ENCODE results near the gene TELO2.

DNA sequence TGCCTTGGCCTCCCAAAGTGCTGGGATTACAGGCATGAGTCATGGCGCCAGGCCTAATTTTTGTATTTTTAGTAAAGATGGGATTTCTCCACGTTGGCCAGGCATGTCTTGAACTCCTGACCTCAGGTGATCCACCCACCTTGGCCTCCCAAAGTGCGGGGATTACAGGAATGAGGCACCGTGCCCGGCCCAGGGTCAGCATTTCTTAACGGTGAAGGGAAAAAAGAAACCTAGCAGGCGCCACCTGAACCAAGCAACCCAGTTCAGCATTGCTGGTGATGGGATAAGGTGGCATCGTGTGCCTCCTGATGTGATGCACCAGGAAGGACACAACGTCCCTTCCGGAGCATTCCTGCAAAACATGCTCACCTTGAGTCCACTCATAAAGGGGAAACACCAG is 16.1 kb upstream of the TELO2 start:
- TF ChIP-seq EZH2 (IDR thresholded peaks at IDR 0.05; ENCODE audit: borderline replicate concordance, low read depth, low read length, severe bottlenecking) (no peak), POLR2AphosphoS5 (IDR thresholded peaks at IDR 0.05; ENCODE audit: insufficient read depth, low read depth, low read length) (no peak), MYC (IDR thresholded peaks at IDR 0.05; ENCODE audit: low read depth, low read length) (no peak), POLR2A (IDR thresholded peaks at IDR 0.05; ENCODE audit: low read depth, low read length) (no peak), GATA2 (IDR thresholded peaks at IDR 0.05; ENCODE audit: insufficient read depth, insufficient read length, low read depth, low read length) (no peak), JUN (IDR thresholded peaks at IDR 0.05; ENCODE audit: borderline replicate concordance, insufficient read depth, insufficient read length, low read depth) (no peak)
- TF ChIP-seq, protein P1, sequence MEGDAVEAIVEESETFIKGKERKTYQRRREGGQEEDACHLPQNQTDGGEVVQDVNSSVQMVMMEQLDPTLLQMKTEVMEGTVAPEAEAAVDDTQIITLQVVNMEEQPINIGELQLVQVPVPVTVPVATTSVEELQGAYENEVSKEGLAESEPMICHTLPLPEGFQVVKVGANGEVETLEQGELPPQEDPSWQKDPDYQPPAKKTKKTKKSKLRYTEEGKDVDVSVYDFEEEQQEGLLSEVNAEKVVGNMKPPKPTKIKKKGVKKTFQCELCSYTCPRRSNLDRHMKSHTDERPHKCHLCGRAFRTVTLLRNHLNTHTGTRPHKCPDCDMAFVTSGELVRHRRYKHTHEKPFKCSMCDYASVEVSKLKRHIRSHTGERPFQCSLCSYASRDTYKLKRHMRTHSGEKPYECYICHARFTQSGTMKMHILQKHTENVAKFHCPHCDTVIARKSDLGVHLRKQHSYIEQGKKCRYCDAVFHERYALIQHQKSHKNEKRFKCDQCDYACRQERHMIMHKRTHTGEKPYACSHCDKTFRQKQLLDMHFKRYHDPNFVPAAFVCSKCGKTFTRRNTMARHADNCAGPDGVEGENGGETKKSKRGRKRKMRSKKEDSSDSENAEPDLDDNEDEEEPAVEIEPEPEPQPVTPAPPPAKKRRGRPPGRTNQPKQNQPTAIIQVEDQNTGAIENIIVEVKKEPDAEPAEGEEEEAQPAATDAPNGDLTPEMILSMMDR (IDR thresholded peaks at IDR 0.05; ENCODE audit: extremely low read depth in 1 of 2, insufficient read depth in 1 of 2, low read depth in 1 of 2, low read length in 2 of 2), result no peak
- TF ChIP-seq, protein P2, sequence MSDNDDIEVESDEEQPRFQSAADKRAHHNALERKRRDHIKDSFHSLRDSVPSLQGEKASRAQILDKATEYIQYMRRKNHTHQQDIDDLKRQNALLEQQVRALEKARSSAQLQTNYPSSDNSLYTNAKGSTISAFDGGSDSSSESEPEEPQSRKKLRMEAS (IDR thresholded peaks at IDR 0.05; ENCODE audit: insufficient read depth, insufficient read length), result no peak

All from endothelial cell of umbilical vein (primary cell).